G401.6 (cell line): Measurements from ENCODE around the gene NFYC.
"Not testable (repeated sequence)": the region's sequence is repeated elsewhere in the genome, so short reads cannot be mapped to it uniquely, and the experiment has no call there.

ENCODE experiments used
- FAIRE-seq: peaks from 2 replicates; lab custom pipeline; 2012; peaks lifted over from hg19 to GRCh38; lab: Jason Lieb, UNC

The NFYC gene

DNA sequence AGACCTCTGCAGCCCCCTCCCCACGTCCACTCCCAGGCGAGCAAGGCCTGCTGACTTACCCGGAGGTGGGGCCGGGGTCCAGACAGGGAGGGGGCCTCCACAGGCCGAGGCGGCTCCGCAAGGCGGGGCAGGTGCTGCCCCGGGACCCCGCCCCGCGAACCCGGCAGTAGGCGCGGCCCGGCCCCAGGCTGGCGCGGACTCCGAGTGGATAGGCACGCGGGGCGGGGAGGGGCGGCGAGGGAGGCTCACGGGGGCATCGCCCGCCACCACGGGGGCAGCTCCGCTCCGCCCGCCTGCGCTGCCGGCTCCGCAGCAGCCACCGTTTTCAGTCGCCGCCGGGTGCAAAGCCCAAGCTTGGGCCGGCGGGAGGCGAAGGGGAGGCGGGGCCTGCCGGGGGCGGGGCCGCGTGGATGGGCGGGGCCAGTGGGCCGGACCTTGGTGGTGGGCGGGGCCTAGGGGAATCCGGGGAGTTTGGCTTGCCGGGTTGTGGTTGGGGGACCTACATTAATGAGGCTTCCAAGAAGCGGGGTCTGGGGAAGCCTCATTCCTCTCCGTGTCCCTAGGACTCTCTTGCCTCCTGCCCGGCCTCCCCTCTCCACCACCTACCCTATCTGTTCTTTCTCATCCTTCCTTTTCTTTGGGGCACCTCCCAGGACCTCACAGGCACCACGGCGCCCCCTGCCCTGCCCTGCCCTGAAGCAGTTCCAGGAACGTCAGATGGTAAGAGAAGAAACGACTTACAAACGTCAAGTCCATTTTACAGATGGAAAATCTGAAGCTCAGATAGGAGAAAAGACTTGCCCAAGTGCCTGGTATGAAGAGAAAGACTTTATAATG lies 26.0 kb upstream of the NFYC start, which contains the start of gene RIMS3:
Gene RIMS3, minus strand, starts transcription at position 348 of the 837 bp plus-strand sequence. CDS start 23,757 bp downstream, outside the sequence.
- FAIRE-seq, result no peak

DNA sequence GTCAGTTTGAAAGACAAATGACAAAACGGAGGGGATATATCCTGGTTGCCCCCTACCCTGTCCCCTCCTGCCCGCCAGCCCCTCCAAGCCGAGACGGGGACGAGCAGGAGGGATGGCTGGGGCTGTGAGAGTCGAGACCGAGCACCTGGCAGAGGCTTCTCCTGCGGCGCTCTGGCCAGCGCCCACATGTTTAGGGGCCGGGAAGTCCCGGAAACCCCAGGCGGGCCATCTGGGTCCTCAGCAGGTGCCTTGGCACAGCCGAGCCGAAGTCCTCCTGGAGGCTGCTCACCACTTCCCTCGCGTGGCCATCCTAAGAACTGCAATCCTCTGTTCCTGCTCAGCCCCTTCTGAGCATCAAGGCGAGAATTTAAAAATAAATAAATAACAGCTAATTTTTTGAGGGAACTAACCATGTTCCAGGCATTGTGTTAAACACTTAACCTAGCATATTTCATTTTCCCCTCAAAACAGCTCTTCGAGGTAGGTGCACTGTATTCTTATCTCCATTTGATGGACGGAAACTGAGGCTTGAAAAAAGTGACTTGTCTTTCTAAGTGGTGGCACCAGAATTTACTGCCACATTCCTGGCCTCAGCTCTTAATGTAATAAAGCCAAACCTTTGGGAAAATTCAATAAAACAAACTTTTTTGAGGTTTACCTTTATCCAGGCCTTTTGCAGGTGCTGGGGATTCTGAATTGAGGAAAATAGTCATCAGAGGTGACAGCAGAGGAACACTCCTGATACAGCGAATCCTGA lies 22.6 kb upstream of the NFYC start:
- FAIRE-seq, result peak; percentile 88

GRCh38 chr1:40673452-40673851 lies 18.1 kb upstream of the NFYC start:
- no peak for FAIRE-seq

DNA sequence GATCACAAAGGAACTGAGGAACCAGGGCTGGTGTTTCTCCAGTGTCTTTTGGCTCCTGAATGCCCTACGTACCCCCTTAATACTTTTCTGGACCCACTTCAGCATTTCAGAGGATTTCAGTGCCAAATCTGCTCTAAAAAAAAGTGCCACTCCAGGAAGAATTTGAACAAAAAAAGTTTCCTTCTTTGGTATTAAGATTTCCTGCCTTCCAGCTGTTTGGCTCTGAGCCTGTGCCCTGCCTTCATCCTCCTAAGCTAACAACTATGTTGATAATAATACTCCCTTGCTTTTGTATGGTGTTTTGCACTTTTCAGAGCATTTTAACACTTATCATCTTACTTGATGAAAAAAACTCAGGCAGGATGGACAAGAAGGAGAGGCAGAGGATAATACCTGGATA lies 15.0 kb upstream of the NFYC start:
- FAIRE-seq, result no peak

DNA sequence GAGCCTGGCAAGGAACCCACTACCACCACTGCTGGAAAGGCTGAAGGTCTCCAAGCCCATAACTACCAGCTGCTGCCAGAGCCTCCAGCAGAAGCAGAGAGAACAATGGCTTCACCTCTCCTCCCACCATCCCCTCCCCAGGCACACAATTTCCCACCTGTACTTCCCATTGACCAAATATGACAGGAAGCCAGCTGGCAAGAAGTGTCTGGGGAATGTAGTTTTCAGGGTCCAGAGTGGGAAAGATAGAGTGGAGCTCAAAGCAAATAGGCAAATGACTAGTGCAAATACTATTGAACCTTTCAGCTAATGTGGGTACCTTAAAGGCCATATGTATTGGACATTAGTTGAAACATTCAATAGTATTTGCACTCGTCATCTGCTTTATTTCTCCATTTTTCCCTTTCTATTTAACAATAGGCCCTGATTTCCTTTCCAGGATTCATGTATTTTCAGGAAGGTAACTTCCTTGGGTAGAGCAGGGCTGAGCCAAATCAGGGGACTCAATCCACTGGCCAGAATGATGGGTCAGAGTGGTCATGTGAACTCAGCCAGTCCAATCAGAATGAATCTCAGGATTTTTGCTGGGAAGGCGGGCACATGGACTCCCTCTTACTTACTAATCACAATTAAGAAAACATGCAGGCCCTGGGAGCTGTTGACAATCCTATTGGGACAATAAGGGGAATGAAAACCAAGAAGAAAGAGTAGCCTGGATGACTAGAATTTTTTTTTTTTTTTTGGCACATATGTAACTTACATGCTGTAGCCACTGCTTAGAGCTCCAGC lies 12.1 kb upstream of the NFYC start:
- FAIRE-seq, result no peak

GRCh38 chr1:40684669-40685068 lies 6.8 kb upstream of the NFYC start:
- FAIRE-seq, result no peak

DNA sequence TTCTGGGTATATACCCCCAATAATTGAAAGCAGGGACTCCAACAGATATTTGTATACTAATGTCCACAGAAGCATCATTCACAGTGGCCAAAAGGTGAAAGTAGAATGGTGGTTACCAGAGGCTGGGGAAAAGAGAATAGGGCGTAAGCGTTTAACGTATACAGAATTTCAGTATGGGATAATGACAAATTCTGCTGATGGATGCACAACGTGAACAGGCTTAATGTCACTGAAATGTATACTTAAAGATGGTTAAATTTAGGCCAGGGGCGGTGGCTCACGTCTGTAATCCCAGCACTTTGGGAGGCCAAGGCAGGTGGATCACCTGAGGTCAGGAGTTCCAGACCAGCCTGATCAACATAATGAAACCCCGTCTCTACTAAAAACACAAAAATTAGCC lies 4.4 kb upstream of the NFYC start:
- FAIRE-seq, result no peak

- FAIRE-seq, result no peak
Measured at GRCh38 chr1:40687661-40688060, 3.8 kb upstream of the NFYC start.

DNA sequence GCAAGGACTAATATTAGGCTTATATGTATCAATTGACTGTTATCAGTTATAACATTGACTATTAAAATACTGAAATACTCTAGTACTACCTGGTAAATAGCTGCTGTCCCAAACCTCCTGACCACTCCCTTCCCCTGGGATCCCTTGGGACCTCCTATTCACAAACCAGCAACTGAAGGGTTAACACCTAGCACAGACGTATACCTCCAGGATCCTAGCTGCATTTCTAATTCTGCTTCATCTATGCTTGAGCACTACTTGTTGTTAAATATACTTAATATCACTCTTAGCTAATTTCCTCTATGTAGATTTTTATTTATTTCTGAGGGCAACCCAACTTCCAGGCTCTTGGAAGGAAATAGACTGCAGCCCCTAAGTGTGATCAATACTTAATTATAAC lies 1.8 kb upstream of the NFYC start:
- no peak for FAIRE-seq

DNA sequence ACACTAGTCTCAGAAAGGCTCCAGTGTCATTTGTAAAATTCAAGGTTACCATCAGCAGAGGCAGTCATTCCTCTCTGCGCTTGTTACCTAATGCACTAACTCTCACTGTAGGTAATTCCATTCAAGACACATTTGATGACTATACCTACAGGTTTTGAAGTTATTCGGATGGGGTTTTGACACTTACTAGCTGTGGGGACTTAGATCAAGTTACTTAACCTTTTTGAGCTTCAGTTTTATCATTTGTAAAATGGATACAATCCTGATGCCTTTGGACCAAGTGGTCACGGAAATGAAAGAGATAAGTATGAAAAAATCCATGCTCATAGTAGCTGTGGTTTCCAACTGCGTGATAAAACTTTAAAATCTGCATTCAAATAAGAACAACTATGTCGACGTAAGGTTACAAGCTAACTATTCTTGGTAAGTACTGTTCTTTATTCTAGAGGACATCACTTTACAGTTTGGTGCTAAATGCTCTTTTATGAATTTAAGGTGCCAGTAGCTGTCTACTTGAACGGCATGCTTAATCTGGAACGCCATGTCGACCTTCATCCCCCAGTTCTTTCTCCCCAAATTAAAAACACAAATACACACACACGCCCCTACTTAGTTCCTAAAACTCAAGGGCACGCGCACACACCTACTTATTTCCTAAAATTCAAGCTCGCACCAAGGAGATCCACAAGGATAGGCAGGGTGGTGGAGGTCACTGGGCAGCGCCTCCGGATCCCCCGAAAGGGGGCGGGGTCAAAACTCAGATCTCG lies 550 bp upstream of the NFYC start:
- FAIRE-seq, result no peak

DNA sequence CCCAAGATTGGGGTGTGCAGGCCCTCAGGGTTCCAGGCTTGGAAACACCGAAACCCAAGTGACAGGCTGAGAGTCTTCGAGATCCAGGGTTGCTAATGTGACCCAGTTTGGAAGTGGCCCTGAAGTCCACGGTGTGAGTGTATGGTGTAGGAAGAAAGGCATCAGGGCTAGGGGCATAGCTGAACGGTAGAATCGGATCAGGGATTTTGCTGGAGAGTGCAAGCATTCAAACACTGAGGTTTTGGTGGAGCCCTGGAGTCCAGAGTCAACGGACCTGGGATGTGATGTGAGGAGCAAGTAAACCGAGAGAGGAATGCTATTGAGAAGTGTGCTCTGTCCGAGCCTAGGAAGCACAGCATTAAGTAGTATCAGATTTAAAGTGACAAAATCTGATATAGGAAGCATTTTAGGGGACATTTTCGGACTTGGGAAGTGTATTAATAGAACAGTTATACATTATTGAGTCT lies 958 bp downstream of the NFYC start:
- no peak for FAIRE-seq

- FAIRE-seq, result no peak
Measured at GRCh38 chr1:40693425-40693824, 1.9 kb downstream of the NFYC start.

- no peak for FAIRE-seq
Measured at GRCh38 chr1:40694353-40694874, 2.9 kb downstream of the NFYC start.

DNA sequence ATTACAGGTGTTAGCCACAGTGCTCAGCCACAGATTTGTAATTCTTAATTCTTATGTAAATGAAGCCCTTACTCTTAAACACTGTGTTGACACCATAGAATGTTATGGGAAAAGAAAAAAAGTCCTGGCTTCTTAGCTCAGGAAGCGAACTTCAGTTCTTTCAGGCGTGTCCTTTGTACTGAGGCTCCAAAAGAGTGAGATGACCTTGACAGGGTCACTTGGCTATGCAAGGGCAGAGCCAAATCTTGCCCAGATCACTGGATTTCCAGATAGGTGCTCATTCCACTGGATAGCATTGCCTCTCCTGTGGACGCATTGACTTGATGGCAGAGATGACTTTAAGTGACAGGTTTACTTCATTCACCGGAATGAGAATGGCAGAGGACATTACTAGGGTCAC lies 4.8 kb downstream of the NFYC start:
- no peak for FAIRE-seq

DNA sequence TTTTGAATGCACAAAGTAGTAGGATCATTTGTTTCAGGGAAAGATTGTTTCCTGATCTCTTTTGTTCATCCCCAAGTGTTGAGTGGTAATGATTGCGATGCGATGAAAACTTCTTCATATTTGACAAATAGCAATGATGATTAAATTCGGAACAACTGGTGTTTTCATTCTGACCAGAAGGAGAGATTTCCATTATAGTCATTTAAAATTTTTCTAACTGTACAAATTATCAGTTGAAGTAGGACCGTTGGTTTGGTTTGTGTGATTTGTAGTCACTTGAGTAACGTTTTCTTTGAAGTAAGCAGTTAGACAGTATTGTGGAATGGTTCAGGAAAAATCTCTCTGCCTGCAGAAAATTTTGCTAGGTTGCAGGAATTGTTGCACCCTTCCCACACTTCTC lies 5.9 kb downstream of the NFYC start:
- FAIRE-seq, result no peak

- no peak for FAIRE-seq
Measured at GRCh38 chr1:40699787-40700186, 8.3 kb downstream of the NFYC start.

DNA sequence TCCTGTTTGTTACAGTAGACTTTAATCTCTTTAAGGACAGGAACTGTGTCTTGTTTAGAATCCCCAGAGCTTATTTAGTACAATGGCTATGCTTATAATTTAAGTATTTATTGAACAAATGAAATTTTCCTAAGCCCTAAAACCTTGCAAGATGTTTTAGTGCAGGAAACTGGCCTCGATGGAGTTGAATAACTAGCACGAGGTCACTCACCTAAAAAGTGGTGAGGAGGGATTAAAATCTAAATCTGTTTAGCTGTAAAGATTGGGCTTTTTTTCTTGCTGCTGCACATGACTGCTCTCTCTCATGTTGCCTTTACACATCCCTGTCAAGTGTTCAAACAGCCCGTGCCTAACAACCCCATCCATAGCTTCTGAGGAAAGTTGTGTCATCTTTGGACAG lies 10.2 kb downstream of the NFYC start:
- no peak for FAIRE-seq

DNA sequence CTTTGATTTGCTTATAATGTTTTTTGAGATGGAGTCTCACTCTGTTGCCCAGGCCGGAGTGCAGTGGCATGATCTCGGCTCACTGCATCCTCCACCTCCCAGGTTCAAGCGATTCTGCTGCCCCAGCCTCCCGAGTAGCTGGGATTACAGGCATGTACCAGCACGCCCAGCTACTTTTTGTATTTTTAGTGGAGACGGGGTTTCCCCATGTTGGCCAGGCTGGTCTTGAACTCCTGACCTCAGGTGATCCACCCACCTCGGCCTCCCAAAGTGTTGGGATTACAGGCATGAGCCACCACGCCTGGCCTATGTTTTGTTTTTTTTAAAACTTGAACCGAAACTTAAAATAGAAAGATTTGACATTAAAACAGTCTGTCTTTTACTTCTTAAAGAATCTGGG lies 11.3 kb downstream of the NFYC start:
- not testable (repeated sequence) for FAIRE-seq

GRCh38 chr1:40703316-40703715 lies 11.8 kb downstream of the NFYC start:
- no peak for FAIRE-seq

GRCh38 chr1:40704817-40705733 lies 13.6 kb downstream of the NFYC start:
- FAIRE-seq, result no peak

GRCh38 chr1:40706626-40707025 lies 15.1 kb downstream of the NFYC start:
- no peak for FAIRE-seq
